A549 (cell line): ENCODE data around the gene GUCY1A2. TPM values are rescaled to one million over a fixed set of nuclear protein-coding genes. Genes with fewer than 3 reads are reported as not detected.

Source experiments
- ATAC-seq, 2 experiments: fragments of 200-7000 bp in 1 of 2; fragments of >200 bp in 1 of 2; cut with Nextera tagmentation in 1 of 2; cut with Tn5 transposase in 1 of 2; 3 replicates each; pipeline versions ENCODE4 v1.8.0 to v1.9.1; 2018 to 2020; ENCODE audit warnings: mild to moderate bottlenecking in 1 of 2, moderate library complexity in 1 of 2
- CTCF ChIA-PET: fragments of 300-600 bp; sonication (Branson Sonifier 250); formaldehyde crosslinking; extraction: SDS; loops from one replicate; lab custom pipeline; 2021; ENCODE audit warnings: antibody characterized with exemption, inconsistent platforms; lab: Yijun Ruan, JAX
- POLR2A ChIA-PET: fragments of 350-600 bp; formaldehyde crosslinking; extraction: SDS; loops from one replicate; lab custom pipeline; 2021; ENCODE audit warnings: antibody characterized with exemption, inconsistent platforms; lab: Yijun Ruan, JAX
- DNase-seq, 2 experiments: peaks; one replicate each; pipeline versions ENCODE4 v3.0.0 to v3.0.0-alpha.2; 2011 to 2016; ENCODE audit warnings: low read depth in 1 of 2, low spot score in 1 of 2
- FAIRE-seq: peaks from 2 replicates; lab custom pipeline; 2011; peaks lifted over from hg19 to GRCh38; lab: Jason Lieb, UNC
- H3K27ac ChIP-seq, 2 experiments: fragments of >200 bp; sonication (Bioruptor Twin); formaldehyde crosslinking; 3 replicates each; pipeline ENCODE4 v1.5.1; 2016 to 2017
- H3K4me1 ChIP-seq: fragments of >200 bp; sonication (Bioruptor Twin); formaldehyde crosslinking; 3 replicates; pipeline ENCODE4 v1.6.1; 2016
- H3K4me2 ChIP-seq: fragments of >200 bp; sonication (Bioruptor Twin); formaldehyde crosslinking; 3 replicates; pipeline ENCODE4 v1.6.1; 2016
- H3K4me3 ChIP-seq: fragments of >200 bp; sonication (Bioruptor Twin); formaldehyde crosslinking; 3 replicates; pipeline ENCODE4 v1.5.1; 2016
- H3K9me3 ChIP-seq: fragments of >200 bp; sonication (Bioruptor Twin); formaldehyde crosslinking; 3 replicates; pipeline ENCODE4 v1.6.1; 2016
- BCL3 ChIP-seq: fragments of >200 bp; sonication (Bioruptor Twin); formaldehyde crosslinking; IDR thresholded peaks from 3 replicates; pipeline ENCODE4 v1.6.1; 2016
- CBX2 ChIP-seq: fragments of 200-600 bp; sonication (generic); IDR thresholded peaks from 2 replicates; pipeline ENCODE4 v1.6.1; 2016; ENCODE audit warnings: low read depth, mild to moderate bottlenecking, borderline replicate concordance
- CHD2 ChIP-seq: fragments of 150-350 bp; IDR thresholded peaks from 2 replicates; pipeline ENCODE4 v1.6.1; 2014; ENCODE audit warnings: low read length; ENCODE audit not compliant: partially characterized antibody
- E2F6 ChIP-seq: IDR thresholded peaks from 2 replicates; pipeline ENCODE4 v1.6.1; 2012; ENCODE audit warnings: low read depth, borderline replicate concordance
- EHMT2 ChIP-seq: fragments of 200-600 bp; sonication (generic); IDR thresholded peaks from 2 replicates; pipeline ENCODE4 v1.6.1; 2016; ENCODE audit warnings: antibody characterized with exemption, low read depth, mild to moderate bottlenecking, moderate library complexity
- EP300 ChIP-seq, 2 experiments: fragments of >200 bp; sonication (Bioruptor Twin); formaldehyde crosslinking; IDR thresholded peaks; 2 replicates in 1 of 2; 3 replicates in 1 of 2; pipeline ENCODE4 v1.6.1; 2016 to 2017
- FOSB ChIP-seq: fragments of 250-450 bp; sonication (Bioruptor Pico); IDR thresholded peaks from 2 replicates; pipeline ENCODE4 v1.5.0; 2020; ENCODE audit warnings: mild to moderate bottlenecking, moderate library complexity
- FOSL2 ChIP-seq, 2 experiments: fragments of 450-650 bp in 1 of 2; fragments of >200 bp in 1 of 2; sonication (Bioruptor Twin) in 1 of 2; formaldehyde crosslinking; IDR thresholded peaks; 2 replicates each; pipeline versions ENCODE4 v1.5.0 to v1.6.1; 2016 to 2020; ENCODE audit warnings: mild to moderate bottlenecking in 1 of 2, moderate library complexity in 1 of 2
- GATA3 ChIP-seq: IDR thresholded peaks from 2 replicates; pipeline ENCODE4 v1.6.1; 2012; ENCODE audit warnings: borderline replicate concordance
- HEYL ChIP-seq: fragments of 250-450 bp; sonication (Bioruptor Pico); IDR thresholded peaks from 2 replicates; pipeline ENCODE4 v1.8.0; 2021; ENCODE audit warnings: mild to moderate bottlenecking, moderate library complexity
- HOXB13 ChIP-seq: fragments of 250-450 bp; sonication (Bioruptor Pico); IDR thresholded peaks from 2 replicates; pipeline ENCODE4 v1.5.0; 2020; ENCODE audit warnings: low read depth, mild to moderate bottlenecking, moderate library complexity
- JUNB ChIP-seq: fragments of >200 bp; sonication (Bioruptor Twin); formaldehyde crosslinking; IDR thresholded peaks from 2 replicates; pipeline ENCODE4 v1.6.1; 2016
- KDM1A ChIP-seq: fragments of 200-600 bp; sonication (generic); IDR thresholded peaks from 2 replicates; pipeline ENCODE4 v1.6.1; 2016; ENCODE audit warnings: low read depth, mild to moderate bottlenecking
- PHF8 ChIP-seq: fragments of 200-600 bp; sonication (generic); IDR thresholded peaks from 2 replicates; pipeline ENCODE4 v1.6.1; 2016; ENCODE audit warnings: low read depth, mild to moderate bottlenecking, antibody characterized with exemption, moderate library complexity, borderline replicate concordance
- RAD21 ChIP-seq, 2 experiments: fragments of >200 bp in 1 of 2; sonication (Bioruptor Twin) in 1 of 2; formaldehyde crosslinking in 1 of 2; IDR thresholded peaks in 1 of 2; conservative IDR thresholded peaks in 1 of 2; 2 replicates in 1 of 2; 3 replicates in 1 of 2; pipeline ENCODE4 v1.6.1; 2012 to 2018; ENCODE audit warnings: inconsistent platforms in 1 of 2
- RARB ChIP-seq: fragments of 250-450 bp; sonication (Bioruptor Pico); IDR thresholded peaks from 2 replicates; pipeline ENCODE4 v1.8.0; 2021; ENCODE audit warnings: mild to moderate bottlenecking, moderate library complexity
- RNF2 ChIP-seq: fragments of 200-600 bp; sonication (generic); IDR thresholded peaks from 2 replicates; pipeline ENCODE4 v1.6.1; 2016; ENCODE audit warnings: low read depth, mild to moderate bottlenecking, antibody characterized with exemption, moderate library complexity, borderline replicate concordance
- SMC3 ChIP-seq: fragments of >200 bp; sonication (Bioruptor Twin); formaldehyde crosslinking; IDR thresholded peaks from 3 replicates; pipeline ENCODE4 v1.6.1; 2018; ENCODE audit warnings: inconsistent platforms
- TP53 ChIP-seq: fragments of 250-450 bp; sonication (Bioruptor Pico); IDR thresholded peaks from 2 replicates; pipeline ENCODE4 v1.5.0; 2021; ENCODE audit warnings: mild to moderate bottlenecking, moderate library complexity
- ZFP36 ChIP-seq: fragments of 450-650 bp; IDR thresholded peaks from 2 replicates; pipeline ENCODE4 v1.6.1; 2014; ENCODE audit warnings: borderline replicate concordance; ENCODE audit not compliant: partially characterized antibody
- ZNF302 ChIP-seq: fragments of 250-450 bp; sonication (Bioruptor Pico); IDR thresholded peaks from 2 replicates; pipeline ENCODE4 v1.9.0; 2021; ENCODE audit warnings: inconsistent platforms, mild to moderate bottlenecking, moderate library complexity
- WGBS: methylation state at CpG from one replicate; pipeline ENCODE4 v1.1.6; 2017; ENCODE audit errors: missing lambda C conversion rate; 5-methylcytosine and 5-hydroxymethylcytosine counted together
- polyA plus RNA-seq, 4 experiments: library from polyadenylated mRNA; depleted of rRNA in 3 of 4; stranded (reverse); fragments of >200 nt; fragmentation: RNase III in 1 of 4; extraction: RNeasy Plus Mini Kit Qiagen cat#74134 plus additional on column Dnase treatment in 1 of 4; gene quantifications; 2 replicates in 3 of 4; 3 replicates in 1 of 4; pipeline ENCODE4 v1.2.3, GENCODE V29; 2011 to 2017
- TF ChIP-seq, protein P1 (sequence below): fragments of 150-350 bp; IDR thresholded peaks from 2 replicates; pipeline ENCODE4 v1.6.1; 2014; ENCODE audit warnings: low read depth, mild to moderate bottlenecking, low read length

Gene GUCY1A2
- polyA plus RNA-seq, 2 of the 4 experiments (the other 2 are of a cell fraction), result 0.12 to 0.16 TPM

- DNase-seq, result no peak
- Histone ChIP-seq H3K4me3 (no peak overlapping the region), H3K9me3 (no peaks in the 10 kb centered on the region), H3K27ac (no peak overlapping the region), H3K4me2 (no peak overlapping the region), H3K4me1 (no peaks in the 10 kb centered on the region)
- ChIA-PET POLR2A (no interaction called here), CTCF (no interaction called here)
- 79% methylated on average over 1 of the region's 1 CpG for WGBS
- TF ChIP-seq RNF2 (no peak), E2F6 (no peak), RAD21 (conservative IDR thresholded peaks at IDR 0.05 in 1 of 2, IDR thresholded peaks at IDR 0.05 in 1 of 2) (no peak), FOSB (CRISPR knock-in tag) (no peak), SMC3 (no peak), BCL3 (no peak), KDM1A (no peak), CBX2 (no peak), HOXB13 (CRISPR knock-in tag) (no peak), RARB (CRISPR knock-in tag) (no peak), FOSL2 (IDR thresholded peaks at IDR 0.05) (no peak), FOSL2 (CRISPR knock-in tag; IDR thresholded peaks at IDR 0.05) (no peak), GATA3 (no peak), JUNB (no peak), CHD2 (no peak), HEYL (CRISPR knock-in tag) (no peak), ZFP36 (no peak)
- TF ChIP-seq, protein P1, sequence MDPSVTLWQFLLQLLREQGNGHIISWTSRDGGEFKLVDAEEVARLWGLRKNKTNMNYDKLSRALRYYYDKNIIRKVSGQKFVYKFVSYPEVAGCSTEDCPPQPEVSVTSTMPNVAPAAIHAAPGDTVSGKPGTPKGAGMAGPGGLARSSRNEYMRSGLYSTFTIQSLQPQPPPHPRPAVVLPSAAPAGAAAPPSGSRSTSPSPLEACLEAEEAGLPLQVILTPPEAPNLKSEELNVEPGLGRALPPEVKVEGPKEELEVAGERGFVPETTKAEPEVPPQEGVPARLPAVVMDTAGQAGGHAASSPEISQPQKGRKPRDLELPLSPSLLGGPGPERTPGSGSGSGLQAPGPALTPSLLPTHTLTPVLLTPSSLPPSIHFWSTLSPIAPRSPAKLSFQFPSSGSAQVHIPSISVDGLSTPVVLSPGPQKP, result no peak
- no peak for ATAC-seq
- FAIRE-seq, result no peak
Measured at GRCh38 chr11:106999196-106999595, 19.1 kb downstream of the GUCY1A2 start.

DNA sequence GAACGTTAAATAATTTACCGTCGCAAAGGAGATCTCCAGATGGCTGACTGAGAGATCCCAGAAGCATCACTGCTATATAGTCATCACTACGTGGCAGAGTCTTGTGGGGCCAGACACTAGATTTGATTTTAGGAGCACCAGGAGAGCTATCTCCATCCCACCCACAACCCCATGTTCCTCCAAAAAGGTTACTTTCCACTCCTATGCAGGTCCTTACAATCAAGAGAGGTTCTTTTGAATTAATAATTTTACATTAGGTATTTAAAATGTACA is 19.4 kb downstream of the GUCY1A2 start:
- ChIA-PET CTCF (no interaction called here), POLR2A (no interaction called here)
- no peak overlapping the region for H3K4me3 ChIP-seq
- H3K4me2 ChIP-seq, result no peak overlapping the region
- H3K4me1 ChIP-seq, result no peaks in the 10 kb centered on the region
- 80% methylated on average over 4 of the region's 4 CpGs for WGBS
- no peak for FAIRE-seq
- no peak overlapping the region for H3K27ac ChIP-seq
- no peak for DNase-seq
- no peaks in the 10 kb centered on the region for H3K9me3 ChIP-seq
- no peak for ATAC-seq
- TF ChIP-seq PHF8 (no peak), ZNF302 (CRISPR knock-in tag) (no peak), EP300 (IDR thresholded peaks at IDR 0.05) (no peak), GATA3 (no peak), TP53 (CRISPR knock-in tag) (no peak), RNF2 (no peak), HEYL (CRISPR knock-in tag) (no peak), EHMT2 (no peak)
- TF ChIP-seq, all 56 proteins: peak for 0
